ENCODE data around the gene USP44. TPM values are rescaled to one million over a fixed set of nuclear protein-coding genes. Genes with fewer than 3 reads are reported as not detected.

The USP44 gene
- total and polyA plus RNA-seq, 7 experiments from 2014 or later = 3.3 to 15.1 (median 11.0) TPM

DNA sequence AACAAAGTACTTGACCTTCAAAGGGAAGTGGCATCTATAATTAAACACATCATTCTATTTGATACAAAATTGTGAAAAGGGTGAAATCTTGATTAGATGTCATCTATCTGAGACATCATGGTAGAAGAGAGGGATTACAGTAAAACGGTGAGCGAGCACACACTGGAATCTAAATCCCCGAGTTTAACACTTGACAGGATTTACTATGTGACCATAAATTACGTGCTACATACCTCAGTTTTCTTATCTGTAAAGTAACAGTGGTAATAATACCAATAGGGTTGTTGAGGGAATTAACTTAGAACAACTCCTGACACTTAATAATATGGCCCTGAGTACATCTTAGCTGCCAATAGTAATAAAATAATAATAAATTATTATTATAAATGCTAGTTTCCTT lies 13.3 kb downstream of the USP44 start:
- H3K4me1 ChIP-seq (ENCODE audit: control insufficient read depth in 2 of 2, insufficient read depth in 2 of 2, low read length in 2 of 2) = no peaks in the 10 kb centered on the region
- Mint-ChIP-seq H3K4me3 (no peak overlapping the region), H3K27ac (no peak overlapping the region), H3K9me3 (no peaks in the 10 kb centered on the region), H3K4me1 (peaks cover 0 to 10% (median 4%) of the 10 kb centered on the region in 7 donors), H3K27me3 (no peaks in the 10 kb centered on the region), H3K36me3 (peaks cover 0 to 13% (median 0%) of the 10 kb centered on the region in 5 donors)
- no peak overlapping the region for H3K4me3 ChIP-seq (ENCODE audit: low read length)
- POLR2A ChIA-PET = no interaction called here
- H3K27ac ChIP-seq (ENCODE audit: low read depth, low read length) = no peak overlapping the region
- intact Hi-C loops (cut with micrococcal nuclease) = loop anchor here (10.0 kb wide), 2 partner anchors 203 to 263 kb away; no protein-coding TSS in a partner anchor
- peaks cover 0 to 5% (median 0%) of the 10 kb centered on the region in 3 experiments for H3K36me3 ChIP-seq (ENCODE audit: control insufficient read depth in 2 of 3, insufficient read depth in 3 of 3, low read length in 3 of 3)
- no peak for ATAC-seq
- CTCF ChIA-PET = interaction anchor here (7.1 kb wide), 1 partner anchor 422 kb away, joined by 68 read pairs; no protein-coding TSS in a partner anchor
- DNase-seq = no peak
- H3K9me3 ChIP-seq (ENCODE audit: control insufficient read depth in 2 of 3, low read length in 3 of 3) = no peaks in the 10 kb centered on the region
- H3K27me3 ChIP-seq (ENCODE audit: control insufficient read depth in 2 of 2, insufficient read depth in 2 of 2, low read length in 2 of 2) = no peaks in the 10 kb centered on the region

DNA sequence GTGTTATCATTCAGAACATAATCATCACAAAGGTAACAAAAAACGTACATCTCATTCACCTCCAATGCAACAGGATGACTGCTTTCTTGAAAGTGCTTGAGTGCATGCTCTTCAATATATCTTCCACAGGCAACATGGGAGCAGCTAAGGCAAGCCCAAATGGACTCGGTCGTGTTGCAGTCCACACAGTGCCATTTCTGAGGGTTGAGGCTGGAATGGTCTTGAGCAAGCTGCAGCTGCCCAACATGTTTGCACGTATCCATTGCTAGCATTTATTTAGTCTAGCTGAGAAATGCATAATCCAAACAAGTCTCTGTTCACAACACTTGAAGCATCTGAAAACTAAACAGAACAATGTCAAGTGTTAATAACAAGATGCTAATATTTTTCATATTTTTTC lies 17.3 kb downstream of the USP44 start:
- intact Hi-C loops (cut with micrococcal nuclease) = loop anchor here (1.0 to 10.0 kb wide), 9 partner anchors 13 to 1402 kb away; no protein-coding TSS in a partner anchor
- H3K27me3 Mint-ChIP-seq = no peaks in the 10 kb centered on the region
- no peaks in the 10 kb centered on the region for H3K27me3 ChIP-seq (ENCODE audit: control insufficient read depth in 2 of 2, insufficient read depth in 2 of 2, low read length in 2 of 2)
- peaks cover 0 to 7% (median 0%) of the 10 kb centered on the region in 3 experiments for H3K36me3 ChIP-seq (ENCODE audit: control insufficient read depth in 2 of 3, insufficient read depth in 3 of 3, low read length in 3 of 3)
- POLR2A ChIA-PET = interaction anchor here (0.7 kb wide), 1 partner anchor 23 kb away, joined by 4 read pairs; no protein-coding TSS in a partner anchor
- no peaks in the 10 kb centered on the region for H3K9me3 Mint-ChIP-seq
- no peaks in the 10 kb centered on the region for H3K4me1 ChIP-seq (ENCODE audit: control insufficient read depth in 2 of 2, insufficient read depth in 2 of 2, low read length in 2 of 2)
- H3K4me3 ChIP-seq (ENCODE audit: low read length) = no peak overlapping the region
- peaks cover 3 to 30% (median 9%) of the 10 kb centered on the region in 7 donors for H3K4me1 Mint-ChIP-seq
- DNase-seq (no peak), ATAC-seq (no peak)
- peaks cover 0 to 23% (median 4%) of the 10 kb centered on the region in 5 donors for H3K36me3 Mint-ChIP-seq
- CTCF ChIA-PET = interaction anchor here (0.6 to 7.1 kb wide), 19 partner anchors 10 to 930 kb away, joined by 3 to 68 read pairs (median 3); no protein-coding TSS in a partner anchor
- no peak overlapping the region for H3K27ac Mint-ChIP-seq
- H3K9me3 ChIP-seq (ENCODE audit: control insufficient read depth in 2 of 3, low read length in 3 of 3) = no peaks in the 10 kb centered on the region
- no peak overlapping the region for H3K27ac ChIP-seq (ENCODE audit: low read depth, low read length)
- H3K4me3 Mint-ChIP-seq = no peak overlapping the region

DNA sequence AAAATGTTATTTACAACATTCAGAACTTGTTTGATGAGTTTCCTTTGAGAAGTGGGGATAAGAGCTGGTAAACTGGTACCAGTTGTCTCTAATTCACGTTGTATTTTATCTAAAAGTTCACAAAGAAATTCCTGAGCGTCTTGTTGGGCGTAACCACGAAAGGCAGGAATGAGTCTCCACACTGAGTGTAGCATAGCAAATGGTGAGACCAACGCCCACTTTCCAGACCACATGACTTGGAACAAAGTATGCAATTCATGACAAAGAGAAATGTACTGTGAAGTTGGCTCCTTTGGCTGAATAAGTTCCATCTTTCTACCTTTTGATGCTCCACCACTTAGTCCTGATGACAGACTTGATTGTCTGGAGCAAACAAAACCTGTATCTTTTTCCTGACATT lies 18.4 kb downstream of the USP44 start:
- no peaks in the 10 kb centered on the region for H3K27me3 ChIP-seq (ENCODE audit: control insufficient read depth in 2 of 2, insufficient read depth in 2 of 2, low read length in 2 of 2)
- Mint-ChIP-seq H3K27me3 (no peaks in the 10 kb centered on the region), H3K4me1 (peaks cover 3 to 40% (median 9%) of the 10 kb centered on the region in 7 donors), H3K4me3 (no peak overlapping the region), H3K36me3 (peaks cover 0 to 33% (median 4%) of the 10 kb centered on the region in 5 donors), H3K9me3 (no peaks in the 10 kb centered on the region), H3K27ac (no peak overlapping the region)
- no peaks in the 10 kb centered on the region for H3K4me1 ChIP-seq (ENCODE audit: control insufficient read depth in 2 of 2, insufficient read depth in 2 of 2, low read length in 2 of 2)
- no peaks in the 10 kb centered on the region for H3K9me3 ChIP-seq (ENCODE audit: control insufficient read depth in 2 of 3, low read length in 3 of 3)
- intact Hi-C loops (cut with micrococcal nuclease) = loop anchor here (5.0 to 10.0 kb wide), 4 partner anchors 198 to 1401 kb away; no protein-coding TSS in a partner anchor
- ATAC-seq = no peak
- no peak for DNase-seq
- ChIA-PET CTCF (interaction anchor here (0.6 to 7.1 kb wide), 4 partner anchors 74 to 424 kb away, joined by 3 to 68 read pairs (median 3); no protein-coding TSS in a partner anchor), POLR2A (no interaction called here)
- no peak overlapping the region for H3K4me3 ChIP-seq (ENCODE audit: low read length)
- H3K27ac ChIP-seq (ENCODE audit: low read depth, low read length) = no peak overlapping the region
- H3K36me3 ChIP-seq (ENCODE audit: control insufficient read depth in 2 of 3, insufficient read depth in 3 of 3, low read length in 3 of 3) = peaks cover 0 to 7% (median 0%) of the 10 kb centered on the region in 3 experiments

- H3K4me3 Mint-ChIP-seq = no peak overlapping the region
- no peak for ATAC-seq
- no peak for DNase-seq
- CTCF ChIA-PET = no interaction called here
- H3K4me3 ChIP-seq (ENCODE audit: low read length) = no peak overlapping the region
- H3K9me3 Mint-ChIP-seq = no peaks in the 10 kb centered on the region
- H3K36me3 ChIP-seq (ENCODE audit: control insufficient read depth in 2 of 3, insufficient read depth in 3 of 3, low read length in 3 of 3) = peaks cover 0 to 14% (median 0%) of the 10 kb centered on the region in 3 experiments
- H3K4me1 ChIP-seq (ENCODE audit: control insufficient read depth in 2 of 2, insufficient read depth in 2 of 2, low read length in 2 of 2) = no peaks in the 10 kb centered on the region
- no peaks in the 10 kb centered on the region for H3K27me3 Mint-ChIP-seq
- H3K36me3 Mint-ChIP-seq = peaks cover 0 to 33% (median 4%) of the 10 kb centered on the region in 5 donors
- H3K4me1 Mint-ChIP-seq = peaks cover 3 to 40% (median 9%) of the 10 kb centered on the region in 7 donors
- no peaks in the 10 kb centered on the region for H3K27me3 ChIP-seq (ENCODE audit: control insufficient read depth in 2 of 2, insufficient read depth in 2 of 2, low read length in 2 of 2)
- no peaks in the 10 kb centered on the region for H3K9me3 ChIP-seq (ENCODE audit: control insufficient read depth in 2 of 3, low read length in 3 of 3)
- H3K27ac Mint-ChIP-seq = no peak overlapping the region
- POLR2A ChIA-PET = no interaction called here
- no peak overlapping the region for H3K27ac ChIP-seq (ENCODE audit: low read depth, low read length)
- intact Hi-C loops (cut with micrococcal nuclease) = loop anchor here (5.0 to 10.0 kb wide), 4 partner anchors 195 to 1397 kb away; no protein-coding TSS in a partner anchor
These were observed 21.5 kb downstream of the USP44 start for GRCh38 chr12:95529693-95530225.

GRCh38 chr12:95528431-95528830 lies 22.8 kb downstream of the USP44 start:
- H3K4me3 ChIP-seq (ENCODE audit: low read length) = no peak overlapping the region
- H3K9me3 ChIP-seq (ENCODE audit: control insufficient read depth in 2 of 3, low read length in 3 of 3) = no peaks in the 10 kb centered on the region
- H3K4me1 ChIP-seq (ENCODE audit: control insufficient read depth in 2 of 2, insufficient read depth in 2 of 2, low read length in 2 of 2) = no peaks in the 10 kb centered on the region
- H3K27me3 Mint-ChIP-seq = no peaks in the 10 kb centered on the region
- peak overlapping the region in 2 of 9 donors; percentile 11 to 20 for H3K27ac Mint-ChIP-seq
- peaks cover 0 to 28% (median 0%) of the 10 kb centered on the region in 5 donors for H3K36me3 Mint-ChIP-seq
- H3K4me3 Mint-ChIP-seq = no peak overlapping the region
- H3K9me3 Mint-ChIP-seq = no peaks in the 10 kb centered on the region
- DNase-seq = no peak
- H3K36me3 ChIP-seq (ENCODE audit: control insufficient read depth in 2 of 3, insufficient read depth in 3 of 3, low read length in 3 of 3) = peaks cover 0 to 12% (median 0%) of the 10 kb centered on the region in 3 experiments
- no peaks in the 10 kb centered on the region for H3K27me3 ChIP-seq (ENCODE audit: control insufficient read depth in 2 of 2, insufficient read depth in 2 of 2, low read length in 2 of 2)
- intact Hi-C loops (cut with micrococcal nuclease) = no loop called here
- CTCF ChIA-PET = no interaction called here
- H3K27ac ChIP-seq (ENCODE audit: low read depth, low read length) = no peak overlapping the region
- POLR2A ChIA-PET = no interaction called here
- peaks cover 0 to 32% (median 5%) of the 10 kb centered on the region in 7 donors for H3K4me1 Mint-ChIP-seq
- ATAC-seq = no peak

DNA sequence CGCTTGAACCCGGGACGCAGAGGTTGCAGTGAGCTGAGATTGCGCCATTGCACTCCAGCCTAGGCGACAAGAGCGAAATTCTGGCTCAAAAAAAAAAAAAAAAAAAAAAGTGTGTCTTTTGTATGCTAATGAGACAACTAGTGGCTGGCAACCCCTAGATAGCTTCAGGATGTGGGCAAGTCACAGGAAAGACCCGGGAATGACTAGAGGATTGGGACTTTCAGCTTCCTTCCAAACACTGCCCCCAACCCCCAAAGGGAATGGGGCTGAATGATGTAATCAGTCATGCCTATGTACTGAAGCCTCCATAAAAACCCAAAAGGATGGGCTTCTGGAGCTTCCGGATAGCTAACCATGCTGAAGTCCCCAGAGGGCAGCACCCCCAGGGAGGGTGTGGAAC lies 28.6 kb downstream of the USP44 start:
- ATAC-seq = no peak
- no peak for DNase-seq
- no peaks in the 10 kb centered on the region for H3K27me3 Mint-ChIP-seq
- H3K9me3 Mint-ChIP-seq = no peaks in the 10 kb centered on the region
- Histone ChIP-seq H3K4me1 (ENCODE audit: control insufficient read depth in 2 of 2, insufficient read depth in 2 of 2, low read length in 2 of 2) (no peaks in the 10 kb centered on the region), H3K9me3 (ENCODE audit: control insufficient read depth in 2 of 3, low read length in 3 of 3) (no peaks in the 10 kb centered on the region), H3K27ac (ENCODE audit: low read depth, low read length) (no peak overlapping the region), H3K4me3 (ENCODE audit: low read length) (no peak overlapping the region), H3K36me3 (ENCODE audit: control insufficient read depth in 2 of 3, insufficient read depth in 3 of 3, low read length in 3 of 3) (peaks cover 0 to 33% (median 4%) of the 10 kb centered on the region in 3 experiments), H3K27me3 (ENCODE audit: control insufficient read depth in 2 of 2, insufficient read depth in 2 of 2, low read length in 2 of 2) (no peaks in the 10 kb centered on the region)
- CTCF ChIA-PET = no interaction called here
- POLR2A ChIA-PET = interaction anchor here (0.6 kb wide), 1 partner anchor 848 kb away, joined by 3 read pairs; no protein-coding TSS in a partner anchor
- H3K36me3 Mint-ChIP-seq = peaks cover 0 to 30% (median 7%) of the 10 kb centered on the region in 5 donors
- H3K4me1 Mint-ChIP-seq = no peaks in the 10 kb centered on the region
- intact Hi-C loops (cut with micrococcal nuclease) = no loop called here
- H3K4me3 Mint-ChIP-seq = no peak overlapping the region
- no peak overlapping the region for H3K27ac Mint-ChIP-seq

All from naive thymus-derived CD4-positive, alpha-beta T cell (primary cell).